HL-60 (cell line): ENCODE results near the gene EGFL7.

Experiments
- DNase-seq, 2 experiments: peaks; one replicate each; pipeline ENCODE4 v3.0.0-alpha.2; 2010 to 2020; ENCODE audit warnings: low read depth in 1 of 2, low spot score in 1 of 2
- H3K27ac ChIP-seq: fragments of 250-450 bp; sonication (Bioruptor Pico); replicated peaks from 2 replicates; pipeline ENCODE4 v1.5.1; 2020; ENCODE audit warnings: mild to moderate bottlenecking, moderate library complexity
- H3K27me3 ChIP-seq: fragments of 250-450 bp; sonication (Bioruptor Pico); 2 replicates; pipeline ENCODE4 v1.5.1; 2021; ENCODE audit warnings: mild to moderate bottlenecking, moderate library complexity; ENCODE audit not compliant: insufficient read depth, poor library complexity, severe bottlenecking
- H3K4me3 ChIP-seq: replicated peaks from 2 replicates; pipeline ENCODE4 v1.5.1; 2011; ENCODE audit warnings: mild to moderate bottlenecking, control low read depth, low read length; ENCODE audit not compliant: insufficient read depth
- GABPA ChIP-seq: IDR thresholded peaks from 2 replicates; pipeline ENCODE4 v1.6.1; 2012; ENCODE audit warnings: low read depth
- POLR2AphosphoS5 ChIP-seq: IDR thresholded peaks from 2 replicates; pipeline ENCODE4 v1.6.1; 2012; ENCODE audit warnings: low read depth
- SPI1 ChIP-seq: IDR thresholded peaks from 2 replicates; pipeline ENCODE4 v1.6.1; 2012; ENCODE audit warnings: low read depth, mild to moderate bottlenecking, borderline replicate concordance
- TF ChIP-seq, protein P1 (sequence below): IDR thresholded peaks from one replicate; pipeline ENCODE4 v1.5.1; 2011; ENCODE audit warnings: low read length, control low read depth, inconsistent platforms; ENCODE audit not compliant: insufficient read depth
- TF ChIP-seq, protein P2 (sequence below): IDR thresholded peaks from 2 replicates; pipeline ENCODE4 v1.6.1; 2012; ENCODE audit warnings: low read depth; ENCODE audit not compliant: insufficient replicate concordance

EGFL7 gene

DNA sequence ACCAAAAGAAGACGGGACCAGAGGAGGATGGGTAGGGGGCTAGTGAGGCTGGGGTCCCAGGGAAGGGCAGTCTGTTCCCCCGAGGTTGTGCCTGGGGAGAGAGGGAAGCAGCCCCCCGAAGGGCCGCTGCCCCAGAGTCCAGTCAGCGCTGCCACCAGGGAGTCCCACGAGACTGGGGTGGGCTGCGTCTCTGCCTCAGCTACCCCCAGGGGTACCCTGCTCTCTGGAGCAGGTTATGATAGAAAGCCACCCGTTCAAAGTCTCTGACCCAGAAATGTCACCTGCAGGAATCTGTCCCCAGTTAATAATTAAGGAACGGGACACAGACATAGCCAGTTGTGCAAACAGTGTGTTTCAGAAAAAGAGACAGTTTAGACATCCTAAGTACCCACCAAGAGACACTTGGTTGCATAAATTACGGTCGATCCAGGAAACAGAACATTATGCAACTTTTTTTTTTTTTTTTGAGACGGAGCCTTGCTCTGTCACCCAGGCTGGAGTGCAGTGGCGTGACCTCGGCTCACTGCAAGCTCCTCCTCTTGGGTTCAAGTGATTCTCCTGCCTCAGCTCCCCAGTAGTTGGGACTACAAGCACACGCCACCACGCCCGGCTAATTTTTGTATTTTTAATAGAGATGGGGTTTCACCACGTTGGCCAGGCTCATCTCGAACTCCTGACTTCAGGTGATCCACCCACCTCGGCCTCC lies 35.3 kb downstream of the EGFL7 start:
- peak overlapping the region; percentile 90 for H3K27ac ChIP-seq
- peak overlapping the region; percentile 40 for H3K4me3 ChIP-seq
- peak; percentile 5; the same call in 1 of the 2 replicates for TF ChIP-seq SPI1
- peak; percentile 41 for TF ChIP-seq POLR2AphosphoS5
- no peak for TF ChIP-seq GABPA
- DNase-seq, result peak in 1 of 2 experiments; percentile 86
- H3K27me3 ChIP-seq, result no peaks in the 10 kb centered on the region

DNA sequence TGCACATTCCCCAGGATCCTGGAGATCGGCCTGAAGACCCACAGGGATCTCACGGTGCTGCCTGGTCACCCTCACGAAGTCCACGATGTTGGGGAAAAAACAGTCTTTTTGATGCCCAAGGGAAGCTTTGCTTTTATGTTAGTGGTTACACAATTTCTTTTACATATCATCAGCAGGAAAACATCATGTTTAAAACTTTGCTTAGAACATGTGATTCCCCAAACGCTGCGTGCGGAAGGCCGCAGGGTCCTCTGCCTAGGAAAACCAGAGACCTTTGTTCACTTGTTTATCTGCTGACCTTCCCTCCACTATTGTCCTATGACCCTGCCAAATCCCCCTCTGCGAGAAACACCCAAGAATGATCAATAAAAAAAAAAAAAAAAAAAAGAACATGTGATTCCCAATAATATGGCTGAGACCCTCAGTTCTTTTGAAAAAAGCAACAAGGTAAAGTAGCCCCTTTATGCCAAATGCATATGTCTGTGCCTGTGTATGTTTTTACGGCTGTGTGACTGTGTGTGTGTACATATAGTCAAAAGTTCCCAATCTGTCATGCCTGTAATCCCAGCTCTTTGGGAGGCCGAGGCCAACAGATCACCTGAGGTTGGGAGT lies 36.0 kb downstream of the EGFL7 start:
- H3K4me3 ChIP-seq, result no peak overlapping the region
- no peaks in the 10 kb centered on the region for H3K27me3 ChIP-seq
- no peak for DNase-seq
- TF ChIP-seq GABPA (no peak), POLR2AphosphoS5 (no peak), SPI1 (no peak)
- TF ChIP-seq, protein P1, sequence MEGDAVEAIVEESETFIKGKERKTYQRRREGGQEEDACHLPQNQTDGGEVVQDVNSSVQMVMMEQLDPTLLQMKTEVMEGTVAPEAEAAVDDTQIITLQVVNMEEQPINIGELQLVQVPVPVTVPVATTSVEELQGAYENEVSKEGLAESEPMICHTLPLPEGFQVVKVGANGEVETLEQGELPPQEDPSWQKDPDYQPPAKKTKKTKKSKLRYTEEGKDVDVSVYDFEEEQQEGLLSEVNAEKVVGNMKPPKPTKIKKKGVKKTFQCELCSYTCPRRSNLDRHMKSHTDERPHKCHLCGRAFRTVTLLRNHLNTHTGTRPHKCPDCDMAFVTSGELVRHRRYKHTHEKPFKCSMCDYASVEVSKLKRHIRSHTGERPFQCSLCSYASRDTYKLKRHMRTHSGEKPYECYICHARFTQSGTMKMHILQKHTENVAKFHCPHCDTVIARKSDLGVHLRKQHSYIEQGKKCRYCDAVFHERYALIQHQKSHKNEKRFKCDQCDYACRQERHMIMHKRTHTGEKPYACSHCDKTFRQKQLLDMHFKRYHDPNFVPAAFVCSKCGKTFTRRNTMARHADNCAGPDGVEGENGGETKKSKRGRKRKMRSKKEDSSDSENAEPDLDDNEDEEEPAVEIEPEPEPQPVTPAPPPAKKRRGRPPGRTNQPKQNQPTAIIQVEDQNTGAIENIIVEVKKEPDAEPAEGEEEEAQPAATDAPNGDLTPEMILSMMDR, result no peak
- TF ChIP-seq, protein P2, sequence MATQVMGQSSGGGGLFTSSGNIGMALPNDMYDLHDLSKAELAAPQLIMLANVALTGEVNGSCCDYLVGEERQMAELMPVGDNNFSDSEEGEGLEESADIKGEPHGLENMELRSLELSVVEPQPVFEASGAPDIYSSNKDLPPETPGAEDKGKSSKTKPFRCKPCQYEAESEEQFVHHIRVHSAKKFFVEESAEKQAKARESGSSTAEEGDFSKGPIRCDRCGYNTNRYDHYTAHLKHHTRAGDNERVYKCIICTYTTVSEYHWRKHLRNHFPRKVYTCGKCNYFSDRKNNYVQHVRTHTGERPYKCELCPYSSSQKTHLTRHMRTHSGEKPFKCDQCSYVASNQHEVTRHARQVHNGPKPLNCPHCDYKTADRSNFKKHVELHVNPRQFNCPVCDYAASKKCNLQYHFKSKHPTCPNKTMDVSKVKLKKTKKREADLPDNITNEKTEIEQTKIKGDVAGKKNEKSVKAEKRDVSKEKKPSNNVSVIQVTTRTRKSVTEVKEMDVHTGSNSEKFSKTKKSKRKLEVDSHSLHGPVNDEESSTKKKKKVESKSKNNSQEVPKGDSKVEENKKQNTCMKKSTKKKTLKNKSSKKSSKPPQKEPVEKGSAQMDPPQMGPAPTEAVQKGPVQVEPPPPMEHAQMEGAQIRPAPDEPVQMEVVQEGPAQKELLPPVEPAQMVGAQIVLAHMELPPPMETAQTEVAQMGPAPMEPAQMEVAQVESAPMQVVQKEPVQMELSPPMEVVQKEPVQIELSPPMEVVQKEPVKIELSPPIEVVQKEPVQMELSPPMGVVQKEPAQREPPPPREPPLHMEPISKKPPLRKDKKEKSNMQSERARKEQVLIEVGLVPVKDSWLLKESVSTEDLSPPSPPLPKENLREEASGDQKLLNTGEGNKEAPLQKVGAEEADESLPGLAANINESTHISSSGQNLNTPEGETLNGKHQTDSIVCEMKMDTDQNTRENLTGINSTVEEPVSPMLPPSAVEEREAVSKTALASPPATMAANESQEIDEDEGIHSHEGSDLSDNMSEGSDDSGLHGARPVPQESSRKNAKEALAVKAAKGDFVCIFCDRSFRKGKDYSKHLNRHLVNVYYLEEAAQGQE, result no peak
- peak overlapping the region; percentile 90 for H3K27ac ChIP-seq

DNA sequence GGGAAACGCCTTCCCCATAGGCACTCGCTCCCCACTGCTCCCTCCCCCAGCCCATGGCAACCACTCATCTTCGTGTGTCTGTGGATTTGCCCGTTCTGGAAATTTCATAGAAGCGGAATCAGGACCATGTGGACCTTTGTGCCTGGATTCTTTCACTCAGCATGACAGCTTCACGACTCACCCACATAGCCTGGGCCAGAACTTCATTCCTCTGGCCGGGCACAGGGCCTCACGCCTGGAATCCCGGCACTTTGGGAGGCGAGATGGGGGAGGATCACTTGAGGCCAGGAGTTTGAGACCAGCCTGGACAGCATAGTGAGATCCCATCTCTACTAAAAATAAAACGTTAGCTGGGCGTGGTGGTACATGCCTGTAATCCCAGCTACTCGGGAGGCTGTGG lies 37.6 kb downstream of the EGFL7 start:
- no peak overlapping the region for H3K27ac ChIP-seq
- no peak overlapping the region for H3K4me3 ChIP-seq
- DNase-seq, result no peak
- no peaks in the 10 kb centered on the region for H3K27me3 ChIP-seq
- TF ChIP-seq SPI1 (no peak), GABPA (no peak), POLR2AphosphoS5 (no peak)
- TF ChIP-seq, protein P2, result no peak
- TF ChIP-seq, protein P1, result no peak

DNA sequence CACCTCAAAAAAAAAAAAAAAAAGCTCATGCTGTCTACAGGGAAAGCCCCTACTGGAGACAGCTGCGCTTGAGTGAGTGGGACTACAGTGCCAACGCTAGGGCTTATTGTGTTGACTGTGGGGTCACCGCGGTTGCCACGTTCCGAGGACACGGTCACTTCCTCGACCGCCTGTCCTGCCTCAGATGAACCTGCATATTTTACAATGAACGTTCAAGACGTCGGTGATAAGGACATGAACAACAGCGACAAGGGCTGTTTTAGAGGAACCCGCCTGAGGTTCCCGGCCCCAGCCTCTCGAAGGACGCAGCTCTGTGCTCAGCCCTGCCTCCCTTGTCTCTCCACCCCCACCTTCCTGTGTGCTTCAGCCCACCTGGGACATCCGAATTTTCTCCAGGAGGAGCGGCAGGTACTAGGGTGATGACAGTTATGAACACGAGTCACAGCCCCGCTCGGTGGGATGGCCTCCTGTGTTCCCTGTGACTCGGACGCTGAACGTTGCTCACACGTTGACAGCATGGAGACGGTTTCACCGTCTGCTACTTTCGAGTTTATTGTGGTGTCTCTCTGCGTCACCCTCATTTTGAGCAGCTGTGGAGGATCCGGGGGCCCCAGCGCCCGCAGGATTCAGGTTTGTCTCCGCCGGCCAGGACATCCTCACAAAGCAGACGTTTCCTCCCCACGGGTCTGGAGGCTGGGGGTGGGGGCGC lies 38.4 kb downstream of the EGFL7 start:
- Histone ChIP-seq H3K27ac (no peak overlapping the region), H3K4me3 (no peak overlapping the region), H3K27me3 (no peaks in the 10 kb centered on the region)
- TF ChIP-seq, protein P2, result no peak
- TF ChIP-seq, protein P1, result no peak
- TF ChIP-seq POLR2AphosphoS5 (no peak), GABPA (no peak), SPI1 (no peak)
- no peak for DNase-seq
